ENCODE results near the gene GPR157.
A peak's percentile ranks its signal among the peaks of the same experiment; 100 is the strongest.

Gene GPR157

DNA sequence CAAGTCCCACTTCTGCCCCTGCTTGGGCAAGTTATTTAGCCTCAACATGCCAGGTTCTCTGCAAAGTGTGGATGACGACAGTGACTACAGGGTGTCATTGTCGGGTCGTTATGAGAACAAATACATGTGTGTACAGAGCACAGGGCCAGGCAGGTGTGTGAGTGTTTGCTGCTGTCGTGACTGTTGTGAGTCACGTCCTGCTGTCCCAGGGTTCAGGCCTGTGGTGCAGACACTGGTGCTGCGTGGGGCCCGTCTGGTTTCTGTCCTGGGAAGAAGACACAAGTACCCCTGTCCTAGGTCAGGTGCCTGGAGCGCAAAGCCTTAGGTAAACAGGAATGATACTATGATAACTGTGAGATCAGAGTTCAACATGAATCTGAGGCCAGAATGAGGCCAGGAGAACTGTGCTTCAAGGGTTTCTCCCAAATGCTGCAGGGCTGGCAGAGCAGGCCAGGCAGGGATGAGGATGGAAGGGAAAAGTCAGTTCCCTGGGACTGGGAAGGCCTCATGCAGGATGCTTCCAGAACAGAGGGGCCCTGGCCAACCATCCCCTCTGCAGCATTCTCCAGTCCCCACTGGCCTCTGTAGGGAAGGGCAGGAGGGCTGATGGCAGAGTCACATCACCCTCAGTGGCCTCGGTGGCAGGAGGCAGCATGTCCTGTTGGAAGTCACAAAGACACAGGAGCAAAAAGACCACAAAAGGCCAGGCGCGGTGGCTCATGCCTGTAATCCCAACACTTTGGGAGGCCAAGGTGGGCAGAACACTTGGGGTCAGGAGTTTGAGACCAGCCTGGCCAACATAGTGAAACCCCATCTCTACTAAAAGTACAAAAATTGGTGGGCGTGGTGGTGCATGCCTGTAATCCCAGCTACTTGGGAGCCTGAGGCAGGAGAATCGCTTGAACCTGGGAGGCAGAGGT lies 15.7 kb downstream of the GPR157 start:
- CTCF ChIA-PET = interaction anchor here (2.6 to 9.6 kb wide), 4 partner anchors 6 to 85 kb away, joined by 14 to 84 read pairs (median 52); no protein-coding TSS in a partner anchor
- TF ChIP-seq, protein P1, sequence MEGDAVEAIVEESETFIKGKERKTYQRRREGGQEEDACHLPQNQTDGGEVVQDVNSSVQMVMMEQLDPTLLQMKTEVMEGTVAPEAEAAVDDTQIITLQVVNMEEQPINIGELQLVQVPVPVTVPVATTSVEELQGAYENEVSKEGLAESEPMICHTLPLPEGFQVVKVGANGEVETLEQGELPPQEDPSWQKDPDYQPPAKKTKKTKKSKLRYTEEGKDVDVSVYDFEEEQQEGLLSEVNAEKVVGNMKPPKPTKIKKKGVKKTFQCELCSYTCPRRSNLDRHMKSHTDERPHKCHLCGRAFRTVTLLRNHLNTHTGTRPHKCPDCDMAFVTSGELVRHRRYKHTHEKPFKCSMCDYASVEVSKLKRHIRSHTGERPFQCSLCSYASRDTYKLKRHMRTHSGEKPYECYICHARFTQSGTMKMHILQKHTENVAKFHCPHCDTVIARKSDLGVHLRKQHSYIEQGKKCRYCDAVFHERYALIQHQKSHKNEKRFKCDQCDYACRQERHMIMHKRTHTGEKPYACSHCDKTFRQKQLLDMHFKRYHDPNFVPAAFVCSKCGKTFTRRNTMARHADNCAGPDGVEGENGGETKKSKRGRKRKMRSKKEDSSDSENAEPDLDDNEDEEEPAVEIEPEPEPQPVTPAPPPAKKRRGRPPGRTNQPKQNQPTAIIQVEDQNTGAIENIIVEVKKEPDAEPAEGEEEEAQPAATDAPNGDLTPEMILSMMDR (IDR thresholded peaks at IDR 0.05; ENCODE audit: control extremely low read depth, extremely low read depth, low read depth, missing control alignments) = no peak

DNA sequence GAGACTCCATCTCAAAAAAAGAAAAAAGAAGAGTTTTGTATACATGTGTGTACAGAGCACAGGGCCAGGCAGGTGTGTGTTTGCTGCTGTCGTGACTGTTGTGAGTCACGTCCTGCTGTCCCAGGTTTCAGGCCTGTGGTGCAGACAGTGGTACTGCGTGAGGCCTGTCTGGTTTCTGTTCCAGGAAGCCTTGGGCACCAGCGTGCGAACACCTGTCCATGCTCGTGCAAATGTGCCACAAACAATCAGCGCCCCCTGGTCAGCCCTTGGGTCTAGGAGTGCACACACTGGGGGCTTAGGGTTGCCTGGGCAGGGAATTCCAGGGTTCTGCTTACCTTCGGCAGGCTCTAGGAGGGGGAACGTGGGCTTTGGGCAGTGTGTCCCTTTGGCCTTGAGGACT lies 16.9 kb downstream of the GPR157 start:
- CTCF ChIA-PET = interaction anchor here (1.0 to 9.6 kb wide), 17 partner anchors 7 to 192 kb away, joined by 3 to 84 read pairs (median 6); partner anchors contain the start of gene H6PD
- TF ChIP-seq, protein P1 (IDR thresholded peaks at IDR 0.05; ENCODE audit: control extremely low read depth, extremely low read depth, low read depth, missing control alignments) = no peak
- POLR2A ChIA-PET = no interaction called here
- no peak for DNase-seq (ENCODE audit: extremely low spot score)

More for the DNA sequence above, 15.7 kb downstream of the GPR157 start:
- POLR2A ChIA-PET = no interaction called here
- no peak for DNase-seq (ENCODE audit: extremely low spot score)

DNA sequence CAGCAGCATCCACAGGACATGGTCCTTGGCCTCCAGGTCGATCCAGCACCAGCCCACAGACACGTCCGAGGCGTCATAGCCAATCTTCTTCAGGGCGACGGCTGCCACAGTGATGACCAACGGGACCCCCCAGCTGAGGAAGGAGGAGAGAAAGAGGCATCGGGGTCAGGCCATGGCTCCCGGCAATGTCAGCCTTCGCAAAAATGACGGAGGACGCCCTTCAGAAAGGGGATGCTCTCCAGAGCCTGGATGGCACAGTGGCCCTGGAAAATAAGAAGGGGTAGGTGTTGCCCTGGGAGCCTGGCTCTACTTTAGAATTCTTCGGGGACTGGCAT lies 17.6 kb downstream of the GPR157 start:
- DNase-seq (ENCODE audit: extremely low spot score) = no peak
- ChIA-PET CTCF (interaction anchor here (1.0 to 9.6 kb wide), 31 partner anchors 8 to 379 kb away, joined by 3 to 84 read pairs (median 6); partner anchors contain the start of gene H6PD), POLR2A (no interaction called here)
- TF ChIP-seq, protein P1 (IDR thresholded peaks at IDR 0.05; ENCODE audit: control extremely low read depth, extremely low read depth, low read depth, missing control alignments) = no peak

DNA sequence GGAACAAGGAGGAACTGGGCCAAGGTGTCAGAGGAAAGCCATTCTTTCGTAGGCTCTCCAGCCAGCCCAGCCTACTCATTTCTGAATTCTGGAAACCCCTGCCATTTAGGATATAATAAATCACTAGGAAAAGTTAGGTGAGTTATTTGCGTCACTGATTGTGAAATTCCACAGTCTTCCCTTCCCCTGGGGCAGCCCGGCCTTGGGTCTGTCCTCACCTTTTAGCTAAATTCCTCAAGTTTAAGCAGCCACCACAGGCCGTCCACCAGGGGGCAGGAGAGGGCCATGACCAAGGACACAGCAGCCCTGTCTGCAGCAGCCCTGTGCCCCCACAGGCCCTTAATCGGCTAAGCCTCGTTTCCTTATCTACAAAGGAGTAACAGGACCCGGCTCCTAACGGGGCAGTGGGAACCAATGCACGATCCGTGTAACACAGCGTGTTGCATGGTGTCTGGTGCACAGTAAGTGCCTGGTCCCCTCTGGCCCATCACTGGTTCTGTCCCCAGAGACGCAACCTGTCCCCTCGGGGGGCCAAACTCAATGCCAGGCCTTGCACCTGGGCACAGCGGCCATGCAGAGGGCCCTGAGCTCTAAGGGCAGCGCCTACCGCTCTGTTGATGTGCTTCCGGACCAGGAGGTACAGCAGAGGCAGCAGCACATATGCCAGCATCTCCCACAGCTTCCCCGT lies 18.1 kb downstream of the GPR157 start:
- ChIA-PET POLR2A (no interaction called here), CTCF (interaction anchor here (0.6 to 9.6 kb wide), 50 partner anchors 8 to 380 kb away, joined by 3 to 84 read pairs (median 4); partner anchors contain the start of gene H6PD)
- TF ChIP-seq, protein P1 (IDR thresholded peaks at IDR 0.05; ENCODE audit: control extremely low read depth, extremely low read depth, low read depth, missing control alignments) = peak; percentile 94
- peak; percentile 87 for DNase-seq (ENCODE audit: extremely low spot score)

DNA sequence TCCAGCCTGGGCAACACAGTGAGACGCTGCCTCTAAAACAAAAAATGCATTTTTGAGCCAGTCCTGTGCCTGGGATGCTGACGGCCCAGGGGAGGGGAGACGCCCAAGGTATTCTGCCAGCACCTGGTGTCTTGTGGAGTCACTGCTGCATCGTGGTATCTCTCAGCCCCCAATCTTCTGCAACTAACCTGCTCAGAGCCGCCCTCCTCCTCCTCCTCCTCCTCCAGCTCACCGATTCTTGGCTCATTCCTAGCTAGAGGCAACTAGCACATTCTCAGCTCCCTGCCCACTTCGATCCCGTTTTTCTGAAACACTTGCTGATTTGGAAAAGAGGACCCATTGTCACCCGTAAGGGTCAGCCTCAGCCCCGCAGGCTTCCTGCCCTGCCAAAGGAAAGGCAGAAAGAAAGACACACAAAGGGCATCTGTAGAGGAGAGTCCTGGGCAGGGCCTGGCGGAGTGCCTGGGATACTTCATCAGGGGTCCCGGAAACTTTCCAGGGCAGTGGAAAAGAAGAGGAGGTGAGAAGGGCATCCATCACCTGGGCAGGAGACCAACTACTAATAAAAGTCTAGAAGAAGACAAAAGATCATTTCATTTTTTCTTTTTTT lies 20.7 kb downstream of the GPR157 start:
- TF ChIP-seq, protein P1 (IDR thresholded peaks at IDR 0.05; ENCODE audit: control extremely low read depth, extremely low read depth, low read depth, missing control alignments) = no peak
- CTCF ChIA-PET = interaction anchor here (0.9 to 9.6 kb wide), 8 partner anchors 10 to 383 kb away, joined by 3 to 84 read pairs (median 4); partner anchors contain the start of gene H6PD
- POLR2A ChIA-PET = interaction anchor here (0.6 kb wide), 1 partner anchor 1279 kb away, joined by 3 read pairs; no protein-coding TSS in a partner anchor
- DNase-seq (ENCODE audit: extremely low spot score) = no peak

DNA sequence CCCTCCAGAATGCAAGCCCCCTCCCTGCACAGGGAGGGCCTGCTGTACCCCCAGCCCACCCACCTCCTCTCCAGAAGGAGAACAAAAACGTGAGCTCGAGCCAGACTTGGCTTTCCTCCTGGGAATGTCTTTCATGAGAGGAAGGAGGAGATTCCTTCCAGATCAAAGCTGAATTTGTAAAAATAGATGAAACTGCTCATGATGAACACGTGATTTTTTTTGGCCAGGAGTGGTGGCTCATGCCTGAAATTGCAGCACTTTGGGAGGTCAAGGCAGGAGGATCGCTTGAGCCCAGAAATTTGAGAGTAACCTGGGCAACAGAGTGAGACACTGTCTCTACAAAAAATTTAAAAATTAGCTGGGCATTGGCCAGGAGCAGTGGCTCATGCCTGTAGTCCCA lies 21.8 kb downstream of the GPR157 start:
- POLR2A ChIA-PET = no interaction called here
- CTCF ChIA-PET = interaction anchor here (0.9 to 9.6 kb wide), 6 partner anchors 12 to 384 kb away, joined by 3 to 84 read pairs (median 4); no protein-coding TSS in a partner anchor
- DNase-seq (ENCODE audit: extremely low spot score) = no peak
- TF ChIP-seq, protein P1 (IDR thresholded peaks at IDR 0.05; ENCODE audit: control extremely low read depth, extremely low read depth, low read depth, missing control alignments) = no peak
